Muscle layer of duodenum (tissue), 2 donors: Measurements from ENCODE around the gene SLC9A1.

Experiments used
- H3K27ac ChIP-seq: one replicate; pipeline ENCODE4 v1.7.0; 2013; ENCODE audit warnings: mild to moderate bottlenecking, low read length
- H3K27me3 ChIP-seq: one replicate; pipeline ENCODE4 v1.7.0; 2013; ENCODE audit warnings: low read depth, mild to moderate bottlenecking, control low read depth, low read length
- H3K36me3 ChIP-seq, 2 donors: one replicate each; pipeline ENCODE4 v1.7.0; 2013; ENCODE audit warnings: low read length in 2 of 2, control low read depth in 1 of 2, mild to moderate bottlenecking in 1 of 2; ENCODE audit not compliant: insufficient read depth in 2 of 2, control insufficient read depth in 1 of 2
- H3K4me1 ChIP-seq, 2 donors: one replicate each; pipeline ENCODE4 v1.7.0; 2013; ENCODE audit warnings: low read length in 2 of 2, mild to moderate bottlenecking in 2 of 2, control low read depth in 1 of 2, moderate library complexity in 1 of 2; ENCODE audit not compliant: insufficient read depth in 2 of 2, control insufficient read depth in 1 of 2
- H3K4me3 ChIP-seq, 2 donors: one replicate each; pipeline ENCODE4 v1.7.0; 2013; ENCODE audit warnings: low read length in 2 of 2, low read depth in 1 of 2, mild to moderate bottlenecking in 1 of 2
- H3K9me3 ChIP-seq, 2 donors: one replicate each; pipeline ENCODE4 v1.7.0; 2013; ENCODE audit warnings: low read length in 2 of 2, control low read depth in 1 of 2, mild to moderate bottlenecking in 1 of 2; ENCODE audit not compliant: control insufficient read depth in 1 of 2
- donor health status: healthy.

The SLC9A1 gene

DNA sequence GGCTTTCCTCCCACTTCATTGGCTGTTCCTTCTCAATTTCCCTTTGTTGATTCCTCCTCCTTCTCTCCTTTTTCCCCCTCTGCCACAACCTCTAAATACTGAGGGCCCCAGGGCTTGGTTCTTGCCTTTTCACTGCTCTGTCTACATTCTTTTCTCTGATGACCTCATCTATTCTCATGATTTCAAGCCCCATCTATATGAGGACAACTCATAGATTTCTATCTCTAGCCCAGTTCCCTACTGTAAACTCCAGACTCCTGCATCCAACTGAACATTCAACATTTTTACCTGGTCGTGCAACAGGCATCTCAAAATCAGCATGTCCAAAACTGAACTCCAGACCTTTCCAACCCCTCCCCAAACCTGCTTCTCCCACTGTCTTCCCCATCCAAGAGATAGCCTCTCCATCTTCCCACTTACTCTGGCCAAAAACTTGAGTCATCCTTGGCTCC is 11.5 kb upstream of the SLC9A1 start:
- H3K36me3 ChIP-seq: no peaks in the 10 kb centered on the region
- H3K27ac ChIP-seq: no peak overlapping the region

GRCh38 chr1:27163093-27163492 is 8.2 kb upstream of the SLC9A1 start:
- no peaks in the 10 kb centered on the region for H3K36me3 ChIP-seq
- H3K27ac ChIP-seq: no peak overlapping the region
- no peak overlapping the region for H3K4me3 ChIP-seq
- H3K9me3 ChIP-seq: no peaks in the 10 kb centered on the region
- H3K27me3 ChIP-seq: no peaks in the 10 kb centered on the region
- no peaks in the 10 kb centered on the region for H3K4me1 ChIP-seq

More for the DNA sequence above, 11.5 kb upstream of the SLC9A1 start:
- Histone ChIP-seq H3K4me3 (no peak overlapping the region), H3K9me3 (no peaks in the 10 kb centered on the region), H3K27me3 (no peaks in the 10 kb centered on the region), H3K4me1 (no peaks in the 10 kb centered on the region)

- Histone ChIP-seq H3K27ac (no peak overlapping the region), H3K27me3 (no peaks in the 10 kb centered on the region), H3K4me1 (no peaks in the 10 kb centered on the region), H3K9me3 (no peaks in the 10 kb centered on the region), H3K36me3 (no peaks in the 10 kb centered on the region), H3K4me3 (no peak overlapping the region)
Measured at GRCh38 chr1:27162090-27162489, 7.2 kb upstream of the SLC9A1 start.

- H3K4me3 ChIP-seq: no peak overlapping the region
- no peaks in the 10 kb centered on the region for H3K27me3 ChIP-seq
- H3K27ac ChIP-seq: no peak overlapping the region
- no peaks in the 10 kb centered on the region for H3K9me3 ChIP-seq
- no peaks in the 10 kb centered on the region for H3K36me3 ChIP-seq
- no peaks in the 10 kb centered on the region for H3K4me1 ChIP-seq
Measured at GRCh38 chr1:27161594-27161993, 6.7 kb upstream of the SLC9A1 start.

- Histone ChIP-seq H3K4me1 (peaks cover 7 to 23% of the 10 kb centered on the region in 2 donors), H3K27ac (no peak overlapping the region), H3K4me3 (no peak overlapping the region), H3K9me3 (no peaks in the 10 kb centered on the region), H3K27me3 (no peaks in the 10 kb centered on the region), H3K36me3 (no peaks in the 10 kb centered on the region)
Measured at GRCh38 chr1:27157194-27157593, 2.3 kb upstream of the SLC9A1 start.

GRCh38 chr1:27154469-27154990 is 395 bp downstream of the SLC9A1 start:
- H3K36me3 ChIP-seq: no peaks in the 10 kb centered on the region
- H3K4me1 ChIP-seq: peaks cover 14 to 48% of the 10 kb centered on the region in 2 donors
- H3K9me3 ChIP-seq: no peaks in the 10 kb centered on the region

GRCh38 chr1:27153927-27154358 is 982 bp downstream of the SLC9A1 start:
- peak overlapping the region; percentile 93 for H3K27ac ChIP-seq
- H3K4me3 ChIP-seq: peak overlapping the region; percentile 69 to 85
- no peaks in the 10 kb centered on the region for H3K9me3 ChIP-seq
- no peaks in the 10 kb centered on the region for H3K36me3 ChIP-seq
- H3K4me1 ChIP-seq: peaks cover 16 to 53% of the 10 kb centered on the region in 2 donors
- no peaks in the 10 kb centered on the region for H3K27me3 ChIP-seq

More at GRCh38 chr1:27154469-27154990, 395 bp downstream of the SLC9A1 start:
- Histone ChIP-seq H3K4me3 (peak overlapping the region; percentile 69 to 85), H3K27me3 (no peaks in the 10 kb centered on the region), H3K27ac (peak overlapping the region; percentile 93)

DNA sequence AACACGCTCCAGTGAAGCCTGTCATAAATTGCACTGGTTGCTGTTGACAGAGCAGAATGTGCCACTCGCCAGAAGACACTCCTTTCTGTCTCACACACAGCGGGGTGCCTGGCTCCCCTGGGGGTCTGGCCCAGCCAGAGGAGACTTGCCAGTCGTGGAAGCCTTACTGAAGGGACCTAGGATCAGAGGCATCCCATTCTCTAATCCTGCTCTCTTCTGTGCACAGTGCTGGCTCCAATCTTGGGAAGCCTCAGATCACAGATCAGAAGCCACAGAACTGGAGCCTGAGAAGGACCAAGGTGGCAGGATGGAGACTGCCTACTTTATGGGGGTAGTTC is 1.4 kb downstream of the SLC9A1 start:
- no peaks in the 10 kb centered on the region for H3K27me3 ChIP-seq
- H3K4me3 ChIP-seq: peak overlapping the region; percentile 69 to 85
- no peaks in the 10 kb centered on the region for H3K36me3 ChIP-seq
- H3K9me3 ChIP-seq: no peaks in the 10 kb centered on the region
- H3K4me1 ChIP-seq: peaks cover 16 to 58% of the 10 kb centered on the region in 2 donors
- peak overlapping the region; percentile 93 for H3K27ac ChIP-seq

GRCh38 chr1:27152829-27153548 is 1.9 kb downstream of the SLC9A1 start:
- peak overlapping the region; percentile 69 to 85 for H3K4me3 ChIP-seq
- H3K27me3 ChIP-seq: no peaks in the 10 kb centered on the region
- peaks cover 16 to 58% of the 10 kb centered on the region in 2 donors for H3K4me1 ChIP-seq
- no peaks in the 10 kb centered on the region for H3K36me3 ChIP-seq
- H3K27ac ChIP-seq: peak overlapping the region; percentile 93
- H3K9me3 ChIP-seq: no peaks in the 10 kb centered on the region

- Histone ChIP-seq H3K4me3 (peak overlapping the region; percentile 69 to 85), H3K36me3 (no peaks in the 10 kb centered on the region), H3K4me1 (peaks cover 16 to 58% of the 10 kb centered on the region in 2 donors), H3K9me3 (no peaks in the 10 kb centered on the region), H3K27ac (peak overlapping the region; percentile 93), H3K27me3 (no peaks in the 10 kb centered on the region)
Measured at GRCh38 chr1:27152004-27152828, 2.7 kb downstream of the SLC9A1 start.

- H3K4me3 ChIP-seq: no peak overlapping the region
- no peak overlapping the region for H3K27ac ChIP-seq
- no peaks in the 10 kb centered on the region for H3K9me3 ChIP-seq
- H3K4me1 ChIP-seq: peaks cover 16 to 68% of the 10 kb centered on the region in 2 donors
- no peaks in the 10 kb centered on the region for H3K27me3 ChIP-seq
- H3K36me3 ChIP-seq: no peaks in the 10 kb centered on the region
Measured at GRCh38 chr1:27150641-27151040, 4.3 kb downstream of the SLC9A1 start.
